Measurements from ENCODE around the gene ANKH.
"Not testable (repeated sequence)": the region's sequence is repeated elsewhere in the genome, so short reads cannot be mapped to it uniquely, and the experiment has no call there.

ANKH gene

GRCh38 chr5:14802541-14802940, 69.0 kb downstream of the ANKH start:
- DNase-seq: no peak
- Histone ChIP-seq H3K36me3 (ENCODE audit: insufficient read depth, low read length) (peaks cover 9% of the 10 kb centered on the region), H3K79me2 (ENCODE audit: insufficient read depth, low read length) (peaks cover 21% of the 10 kb centered on the region), H3K9me3 (ENCODE audit: insufficient read depth, low read length, severe bottlenecking) (no peaks in the 10 kb centered on the region), H2AFZ (ENCODE audit: low read depth, low read length) (no peak overlapping the region), H3K4me1 (ENCODE audit: insufficient read depth, low read length) (no peaks in the 10 kb centered on the region), H3K4me3 (ENCODE audit: low read depth in 1 of 2, low read length in 2 of 2) (no peak overlapping the region), H3K9ac (ENCODE audit: low read depth, low read length) (no peak overlapping the region), H3K27me3 (ENCODE audit: insufficient read depth, low read length, poor library complexity) (no peaks in the 10 kb centered on the region), H3K4me2 (ENCODE audit: insufficient read depth, low read length) (no peak overlapping the region), H4K20me1 (ENCODE audit: insufficient read depth, low read length) (peaks cover 15% of the 10 kb centered on the region; the same call in 1 of the 2 replicates), H3K27ac (ENCODE audit: low read length) (no peak overlapping the region)
- no peak for ATAC-seq (ENCODE audit: insufficient read depth, low read depth)
- TF ChIP-seq CTCF (IDR thresholded peaks at IDR 0.05; ENCODE audit: borderline replicate concordance, extremely low read depth, low read length, poor library complexity, severe bottlenecking) (no peak), EZH2 (IDR thresholded peaks at IDR 0.05; ENCODE audit: borderline replicate concordance, low read depth, low read length, severe bottlenecking) (no peak)

- no peaks in the 10 kb centered on the region for H3K4me1 ChIP-seq (ENCODE audit: insufficient read depth, low read length)
- peaks cover 18% of the 10 kb centered on the region for H3K79me2 ChIP-seq (ENCODE audit: insufficient read depth, low read length)
- H4K20me1 ChIP-seq (ENCODE audit: insufficient read depth, low read length): peaks cover 13% of the 10 kb centered on the region; the same call in 1 of the 2 replicates
- H3K4me3 ChIP-seq (ENCODE audit: low read depth in 1 of 2, low read length in 2 of 2): no peak overlapping the region
- no peaks in the 10 kb centered on the region for H3K9me3 ChIP-seq (ENCODE audit: insufficient read depth, low read length, severe bottlenecking)
- H3K36me3 ChIP-seq (ENCODE audit: insufficient read depth, low read length): peaks cover 9% of the 10 kb centered on the region
- no peak for TF ChIP-seq EZH2 (IDR thresholded peaks at IDR 0.05; ENCODE audit: borderline replicate concordance, low read depth, low read length, severe bottlenecking)
- H3K27me3 ChIP-seq (ENCODE audit: insufficient read depth, low read length, poor library complexity): no peaks in the 10 kb centered on the region
- no peak overlapping the region for H3K27ac ChIP-seq (ENCODE audit: low read length)
- DNase-seq (peak; percentile 10), ATAC-seq (ENCODE audit: insufficient read depth, low read depth) (peak; percentile 65; the same call in 1 of the 3 replicates)
- H3K4me2 ChIP-seq (ENCODE audit: insufficient read depth, low read length): no peak overlapping the region
- no peak overlapping the region for H2AFZ ChIP-seq (ENCODE audit: low read depth, low read length)
- H3K9ac ChIP-seq (ENCODE audit: low read depth, low read length): no peak overlapping the region
These were observed 69.8 kb downstream of the ANKH start for GRCh38 chr5:14801792-14802191.

- not testable (repeated sequence) for H3K27me3 ChIP-seq (ENCODE audit: insufficient read depth, low read length, poor library complexity); H3K27ac ChIP-seq (ENCODE audit: low read length); H3K36me3 ChIP-seq (ENCODE audit: insufficient read depth, low read length)
These were observed 74.2 kb downstream of the ANKH start for GRCh38 chr5:14797385-14797784.

GRCh38 chr5:14794583-14795230, 76.9 kb downstream of the ANKH start:
- Histone ChIP-seq H3K27ac (ENCODE audit: low read length) (no peak overlapping the region), H3K27me3 (ENCODE audit: insufficient read depth, low read length, poor library complexity) (no peaks in the 10 kb centered on the region), H3K9me3 (ENCODE audit: insufficient read depth, low read length, severe bottlenecking) (no peaks in the 10 kb centered on the region), H3K4me2 (ENCODE audit: insufficient read depth, low read length) (no peak overlapping the region), H4K20me1 (ENCODE audit: insufficient read depth, low read length) (peaks cover 5% of the 10 kb centered on the region; the same call in 1 of the 2 replicates), H3K79me2 (ENCODE audit: insufficient read depth, low read length) (peaks cover 2% of the 10 kb centered on the region; the same call in 1 of the 2 replicates), H3K4me3 (ENCODE audit: low read depth in 1 of 2, low read length in 2 of 2) (no peak overlapping the region), H3K4me1 (ENCODE audit: insufficient read depth, low read length) (peaks cover 19% of the 10 kb centered on the region), H3K9ac (ENCODE audit: low read depth, low read length) (no peak overlapping the region), H2AFZ (ENCODE audit: low read depth, low read length) (no peak overlapping the region), H3K36me3 (ENCODE audit: insufficient read depth, low read length) (peaks cover 6% of the 10 kb centered on the region)
- no peak for ATAC-seq (ENCODE audit: insufficient read depth, low read depth)
- no peak for TF ChIP-seq EZH2 (IDR thresholded peaks at IDR 0.05; ENCODE audit: borderline replicate concordance, low read depth, low read length, severe bottlenecking)
- TF ChIP-seq CTCF (IDR thresholded peaks at IDR 0.05; ENCODE audit: borderline replicate concordance, extremely low read depth, low read length, poor library complexity, severe bottlenecking): no peak
- no peak for DNase-seq

More at GRCh38 chr5:14797385-14797784, 74.2 kb downstream of the ANKH start:
- not testable (repeated sequence) for H3K9ac ChIP-seq (ENCODE audit: low read depth, low read length); H3K4me2 ChIP-seq (ENCODE audit: insufficient read depth, low read length); DNase-seq; H3K9me3 ChIP-seq (ENCODE audit: insufficient read depth, low read length, severe bottlenecking); ATAC-seq (ENCODE audit: insufficient read depth, low read depth); H4K20me1 ChIP-seq (ENCODE audit: insufficient read depth, low read length); H3K4me3 ChIP-seq (ENCODE audit: low read depth in 1 of 2, low read length in 2 of 2); H3K79me2 ChIP-seq (ENCODE audit: insufficient read depth, low read length); H2AFZ ChIP-seq (ENCODE audit: low read depth, low read length); H3K4me1 ChIP-seq (ENCODE audit: insufficient read depth, low read length)

All from DND-41 (cell line).